ENCODE measurements around the gene ABCA12.
"Not testable (repeated sequence)": the region's sequence is repeated elsewhere in the genome, so short reads cannot be mapped to it uniquely, and the experiment has no call there.

The ABCA12 gene

GRCh38 chr2:215138479-215138878, at the start of gene ABCA12:
TSS of gene ABCA12 (minus strand) at chr2:215138626. CDS start at chr2:215138208, 418 bp downstream.
- no peak for DNase-seq (ENCODE audit: low spot score)

DNA sequence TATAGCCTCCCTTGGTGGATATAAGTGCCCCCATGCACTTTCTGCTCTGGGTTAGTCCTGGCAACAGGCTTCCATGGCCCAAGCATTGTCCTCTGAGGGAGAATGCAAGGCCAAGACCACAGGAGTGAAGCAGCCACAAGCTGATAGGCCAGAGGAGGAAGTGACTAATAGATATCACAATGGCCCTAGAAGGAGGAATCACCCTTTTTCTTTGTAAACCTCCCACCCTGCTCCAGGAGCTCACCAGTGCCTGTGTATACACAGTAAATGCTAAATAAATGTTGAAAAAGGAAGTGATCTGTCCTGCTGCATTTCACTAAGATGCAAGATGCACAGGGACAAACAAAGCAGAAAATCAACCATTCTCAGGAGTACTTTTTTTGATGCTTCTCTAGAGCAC, 49.7 kb upstream of the ABCA12 start:
- DNase-seq (ENCODE audit: low spot score), result no peak

DNA sequence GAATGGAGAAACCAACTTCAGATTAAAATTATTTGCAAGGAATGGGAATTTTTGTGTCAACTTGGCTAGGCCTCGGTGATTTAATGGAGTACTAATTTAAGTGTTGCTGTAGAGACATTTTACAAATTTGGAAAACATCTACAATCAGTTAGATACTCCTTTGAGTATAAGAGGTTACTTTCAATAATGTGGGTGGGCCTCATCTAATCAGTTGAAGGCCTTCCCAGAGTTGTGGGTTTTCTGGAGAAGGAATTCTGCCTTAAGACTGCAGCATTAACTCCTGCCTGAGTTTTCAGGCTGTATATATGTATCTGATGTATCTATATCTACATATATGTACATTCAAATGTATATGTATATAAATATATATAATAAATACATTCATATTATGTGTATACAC, 47.6 kb upstream of the ABCA12 start:
- no peak for DNase-seq (ENCODE audit: low spot score)

GRCh38 chr2:215178121-215178520, 39.7 kb upstream of the ABCA12 start:
- DNase-seq (ENCODE audit: low spot score), result no peak

- DNase-seq (ENCODE audit: low spot score), result peak; percentile 7
These were observed 33.4 kb upstream of the ABCA12 start for GRCh38 chr2:215171796-215172195.

- peak; percentile 5 for DNase-seq (ENCODE audit: low spot score)
These were observed 32.7 kb upstream of the ABCA12 start for GRCh38 chr2:215171151-215171550.

- DNase-seq (ENCODE audit: low spot score), result not testable (repeated sequence)
These were observed 28.1 kb upstream of the ABCA12 start for GRCh38 chr2:215166505-215166904.

- DNase-seq (ENCODE audit: low spot score), result not testable (repeated sequence)
These were observed 24.9 kb upstream of the ABCA12 start for GRCh38 chr2:215163319-215163718.

DNA sequence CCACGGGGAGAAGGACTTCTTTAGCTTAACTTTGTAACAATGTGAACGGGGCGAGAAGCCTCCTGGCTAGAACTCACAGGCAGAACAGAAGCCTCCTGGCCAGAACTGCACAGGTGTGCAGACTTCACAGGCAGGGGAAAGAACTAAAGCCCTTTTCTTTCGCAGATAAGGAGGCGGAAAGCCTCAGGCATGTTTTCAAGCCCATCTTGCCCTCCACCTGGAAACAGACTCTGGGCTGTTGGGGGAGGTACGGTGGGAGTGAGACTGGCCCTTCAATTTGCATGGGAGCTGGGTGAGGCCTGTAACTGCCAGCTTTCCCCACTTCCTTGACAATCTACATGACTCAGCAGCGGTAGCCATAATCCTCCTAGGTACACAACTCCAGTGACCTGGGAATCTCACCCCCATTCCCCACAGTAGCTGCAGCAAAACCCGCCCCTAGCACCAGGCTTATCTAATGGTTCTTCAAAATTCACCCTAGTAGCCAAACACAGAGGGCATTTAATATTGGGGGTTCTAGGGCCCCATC, 22.9 kb upstream of the ABCA12 start:
- no peak for DNase-seq (ENCODE audit: low spot score)

- DNase-seq (ENCODE audit: low spot score), result no peak
These were observed 21.7 kb upstream of the ABCA12 start for GRCh38 chr2:215160081-215160480.

- no peak for DNase-seq (ENCODE audit: low spot score)
These were observed 18.0 kb upstream of the ABCA12 start for GRCh38 chr2:215156453-215156852.

DNA sequence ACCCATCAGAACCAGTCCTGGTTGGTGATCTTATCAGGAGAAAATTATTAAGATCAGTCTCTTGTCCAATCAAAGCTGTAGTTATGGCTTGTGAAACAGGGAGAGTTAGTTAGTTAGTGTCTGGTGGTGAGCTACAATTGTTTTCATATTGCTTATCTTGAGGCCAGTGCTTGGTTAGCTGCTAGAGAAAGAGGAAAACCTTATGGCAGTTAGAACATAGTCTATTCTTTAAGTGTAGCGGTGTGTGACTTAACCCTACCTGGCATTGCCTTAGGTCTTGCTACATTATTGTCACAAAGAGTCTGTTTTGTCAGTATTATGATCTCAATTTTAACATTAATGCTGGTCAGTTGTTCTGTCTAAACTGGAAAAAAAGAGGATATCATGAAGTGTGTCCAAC, 11.5 kb upstream of the ABCA12 start:
- DNase-seq (ENCODE audit: low spot score), result no peak

DNA sequence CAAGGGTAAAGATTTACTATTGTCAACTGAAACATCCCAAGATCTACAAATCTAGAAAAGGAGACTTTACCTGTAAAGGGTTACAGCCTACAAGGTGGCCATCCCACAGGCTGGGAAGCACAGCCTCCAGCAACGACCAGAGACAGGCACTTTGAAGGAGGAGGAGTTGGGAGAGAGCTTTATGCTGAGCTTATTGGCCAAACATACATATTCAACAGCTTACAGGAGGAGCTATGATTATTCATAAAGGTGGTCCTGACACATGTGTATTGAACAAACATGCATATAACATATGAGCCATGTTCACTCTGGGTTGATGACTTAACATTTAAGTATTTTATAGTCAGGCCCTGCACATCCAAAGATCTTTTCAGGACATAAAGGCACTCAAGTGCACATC, 11.1 kb upstream of the ABCA12 start:
- no peak for DNase-seq (ENCODE audit: low spot score)

DNA sequence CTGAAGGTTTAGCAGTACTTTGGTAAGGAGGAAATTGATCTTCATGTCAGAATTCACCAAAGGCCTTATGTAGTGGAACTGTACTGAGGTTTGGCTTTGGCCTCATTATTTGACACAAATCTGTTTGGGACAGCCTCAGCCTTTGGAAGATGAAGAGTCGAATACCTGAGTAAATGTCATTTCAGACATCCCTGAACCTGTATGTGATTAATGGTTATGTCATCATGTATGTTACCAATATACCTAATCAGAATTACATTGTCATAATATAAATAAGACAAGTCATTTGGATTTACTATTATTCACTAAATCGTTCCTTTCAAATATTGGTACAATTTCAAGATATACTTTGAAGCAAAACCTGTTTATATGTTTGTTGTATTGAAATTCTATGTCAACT, 10.6 kb upstream of the ABCA12 start:
- no peak for DNase-seq (ENCODE audit: low spot score)

GRCh38 chr2:215145611-215146010, 7.2 kb upstream of the ABCA12 start:
- no peak for DNase-seq (ENCODE audit: low spot score)

DNA sequence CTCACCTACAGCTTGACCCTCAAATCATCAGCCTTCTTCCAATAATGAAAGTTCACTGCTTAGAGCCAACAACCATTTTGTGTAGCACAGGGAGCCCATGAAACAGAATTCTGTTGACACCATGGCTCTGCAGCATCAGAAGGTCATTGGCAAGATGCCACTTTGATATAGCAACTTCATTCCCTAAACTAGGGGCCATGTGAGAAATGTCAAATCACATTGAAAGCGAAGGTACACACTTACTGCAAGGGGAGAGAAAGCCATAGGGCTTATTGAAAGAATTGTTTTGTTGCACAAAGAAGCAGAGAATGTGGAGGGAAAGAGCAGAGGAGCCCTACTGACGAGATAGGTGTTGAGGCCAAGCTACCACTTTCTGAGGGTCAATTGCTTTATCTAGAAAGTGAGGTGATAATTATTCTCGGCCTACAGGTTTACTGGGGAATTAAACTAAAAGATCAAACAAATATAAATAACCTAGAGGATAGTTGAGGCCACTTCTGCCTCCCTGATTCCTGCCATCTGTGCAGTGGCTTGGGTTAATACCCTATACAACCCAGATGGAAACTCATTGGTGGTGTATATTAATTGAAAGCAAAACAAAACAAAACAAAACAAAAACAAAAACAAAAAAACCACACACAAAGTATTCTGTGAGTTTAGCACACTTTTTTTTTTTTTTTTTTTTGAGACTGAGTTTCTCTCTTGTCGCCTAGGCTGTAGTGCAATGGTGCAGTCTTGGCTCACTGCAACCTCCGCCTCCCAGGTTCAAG, 5.9 kb upstream of the ABCA12 start:
- DNase-seq (ENCODE audit: low spot score), result no peak

DNA sequence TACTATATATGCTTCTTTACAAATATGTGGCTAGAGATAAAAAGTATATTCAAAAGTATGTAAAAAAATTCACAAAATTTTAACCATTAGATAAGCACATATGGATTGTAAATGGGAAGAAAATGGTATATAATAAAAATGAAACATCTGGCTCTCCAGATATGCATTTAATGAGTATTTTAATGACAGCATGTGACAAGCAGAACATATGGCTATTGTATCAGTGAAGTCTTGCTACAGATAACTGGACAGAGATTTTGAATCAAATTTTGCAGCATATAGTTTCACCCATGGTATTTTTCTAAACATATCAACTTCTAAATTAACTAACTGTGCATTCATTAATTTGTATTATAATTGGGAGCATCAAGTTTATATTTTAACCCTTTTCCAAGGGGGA, 5.0 kb upstream of the ABCA12 start:
- no peak for DNase-seq (ENCODE audit: low spot score)

GRCh38 chr2:215141706-215142105, 3.3 kb upstream of the ABCA12 start:
- no peak for DNase-seq (ENCODE audit: low spot score)

DNA sequence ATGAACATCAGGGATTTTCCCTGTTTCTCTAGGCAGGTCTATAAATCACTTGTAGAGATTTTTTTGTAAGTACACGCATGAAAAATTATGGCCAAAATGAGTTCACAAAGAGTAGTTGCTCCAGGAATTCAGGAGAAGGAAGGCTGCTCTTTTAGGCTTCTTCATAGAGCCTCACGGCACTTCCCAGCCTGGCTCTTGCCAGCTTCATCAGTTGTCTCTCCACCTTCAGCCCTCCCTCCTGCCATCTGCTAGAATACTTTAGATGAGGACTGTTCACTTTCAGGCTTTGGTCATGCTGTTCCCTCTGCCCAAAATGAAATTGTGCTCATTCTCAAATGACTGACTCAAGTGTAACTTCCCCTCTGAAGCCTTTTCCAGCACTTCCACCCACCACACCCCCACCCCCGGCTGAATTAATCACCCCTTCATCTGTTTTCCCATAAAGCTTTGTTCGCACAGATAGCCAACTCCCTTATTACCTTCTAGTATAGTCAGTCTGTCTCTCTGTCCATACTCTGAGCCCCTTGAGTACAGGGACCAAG, 1.8 kb upstream of the ABCA12 start:
- no peak for DNase-seq (ENCODE audit: low spot score)

GRCh38 chr2:215137741-215138340, 585 bp downstream of the ABCA12 start:
- DNase-seq (ENCODE audit: low spot score), result no peak

- DNase-seq (ENCODE audit: low spot score), result no peak
These were observed 1.1 kb downstream of the ABCA12 start for GRCh38 chr2:215137329-215137686.

- no peak for DNase-seq (ENCODE audit: low spot score)
These were observed 1.6 kb downstream of the ABCA12 start for GRCh38 chr2:215136669-215137328.

DNA sequence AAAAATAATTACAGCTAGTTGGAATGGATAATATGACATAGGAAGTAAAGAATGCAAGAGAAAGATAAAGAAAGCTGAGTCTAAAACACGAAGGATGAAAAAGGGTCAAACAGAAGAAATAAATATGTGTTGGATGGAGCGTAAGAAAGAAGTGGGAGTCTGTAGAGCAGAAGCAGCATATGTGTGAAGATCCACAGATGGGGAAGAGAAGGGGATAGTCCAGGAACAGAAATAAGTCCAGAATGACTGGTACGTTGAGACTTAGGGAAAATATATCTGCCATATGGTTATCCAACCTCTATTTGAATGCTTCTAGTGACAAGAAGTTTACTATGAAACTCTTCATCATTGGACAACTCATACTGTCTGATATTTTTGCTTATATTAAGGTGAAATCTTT, 18.0 kb downstream of the ABCA12 start:
- DNase-seq (ENCODE audit: low spot score), result no peak
